Esophagus squamous epithelium (tissue), 4 donors: ENCODE data around the gene DNAJC1.

Source experiments
- POLR2A ChIP-seq, 4 donors: fragments of 450-650 bp; IDR thresholded peaks; one replicate each; pipeline ENCODE4 v1.6.1; 2017; ENCODE audit warnings: antibody characterized with exemption in 4 of 4, mild to moderate bottlenecking in 4 of 4, moderate library complexity in 3 of 4
- TF ChIP-seq, protein P1 (sequence below), 6 experiments: fragments of 450-650 bp in 4 of 6; fragments of 200-600 bp in 2 of 6; sonication (generic) in 2 of 6; IDR thresholded peaks; one replicate each; pipeline ENCODE4 v1.5.1; 2016 to 2019; ENCODE audit warnings: antibody characterized with exemption in 6 of 6, mild to moderate bottlenecking in 4 of 6, moderate library complexity in 4 of 6

DNA sequence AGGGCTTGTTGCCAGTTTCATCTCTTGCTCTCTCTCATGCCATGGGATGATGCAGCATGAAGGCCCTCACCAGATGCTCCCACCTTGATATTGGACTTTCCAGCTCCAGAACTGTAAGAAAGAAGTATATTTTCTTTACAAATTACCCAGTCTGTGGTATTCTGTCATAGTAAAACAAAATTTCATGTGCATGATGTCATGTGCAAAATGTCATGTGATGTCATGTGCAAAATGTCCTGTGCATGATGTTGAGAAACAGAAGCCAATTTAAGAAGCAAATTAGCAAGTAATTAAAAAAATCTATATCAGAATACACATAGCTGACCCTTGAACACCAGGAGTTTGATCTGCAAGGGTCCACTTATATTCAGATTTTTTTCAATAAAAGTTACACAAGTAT lies 56.6 kb downstream of the DNAJC1 start:
- TF ChIP-seq, protein P1, sequence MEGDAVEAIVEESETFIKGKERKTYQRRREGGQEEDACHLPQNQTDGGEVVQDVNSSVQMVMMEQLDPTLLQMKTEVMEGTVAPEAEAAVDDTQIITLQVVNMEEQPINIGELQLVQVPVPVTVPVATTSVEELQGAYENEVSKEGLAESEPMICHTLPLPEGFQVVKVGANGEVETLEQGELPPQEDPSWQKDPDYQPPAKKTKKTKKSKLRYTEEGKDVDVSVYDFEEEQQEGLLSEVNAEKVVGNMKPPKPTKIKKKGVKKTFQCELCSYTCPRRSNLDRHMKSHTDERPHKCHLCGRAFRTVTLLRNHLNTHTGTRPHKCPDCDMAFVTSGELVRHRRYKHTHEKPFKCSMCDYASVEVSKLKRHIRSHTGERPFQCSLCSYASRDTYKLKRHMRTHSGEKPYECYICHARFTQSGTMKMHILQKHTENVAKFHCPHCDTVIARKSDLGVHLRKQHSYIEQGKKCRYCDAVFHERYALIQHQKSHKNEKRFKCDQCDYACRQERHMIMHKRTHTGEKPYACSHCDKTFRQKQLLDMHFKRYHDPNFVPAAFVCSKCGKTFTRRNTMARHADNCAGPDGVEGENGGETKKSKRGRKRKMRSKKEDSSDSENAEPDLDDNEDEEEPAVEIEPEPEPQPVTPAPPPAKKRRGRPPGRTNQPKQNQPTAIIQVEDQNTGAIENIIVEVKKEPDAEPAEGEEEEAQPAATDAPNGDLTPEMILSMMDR (IDR thresholded peaks at IDR 0.05) = no peak
- TF ChIP-seq POLR2A (IDR thresholded peaks at IDR 0.05) = no peak
